ENCODE measurements around the gene MBD5.
"Not testable (repeated sequence)": the region's sequence is repeated elsewhere in the genome, so short reads cannot be mapped to it uniquely, and the experiment has no call there.

MBD5 gene

DNA sequence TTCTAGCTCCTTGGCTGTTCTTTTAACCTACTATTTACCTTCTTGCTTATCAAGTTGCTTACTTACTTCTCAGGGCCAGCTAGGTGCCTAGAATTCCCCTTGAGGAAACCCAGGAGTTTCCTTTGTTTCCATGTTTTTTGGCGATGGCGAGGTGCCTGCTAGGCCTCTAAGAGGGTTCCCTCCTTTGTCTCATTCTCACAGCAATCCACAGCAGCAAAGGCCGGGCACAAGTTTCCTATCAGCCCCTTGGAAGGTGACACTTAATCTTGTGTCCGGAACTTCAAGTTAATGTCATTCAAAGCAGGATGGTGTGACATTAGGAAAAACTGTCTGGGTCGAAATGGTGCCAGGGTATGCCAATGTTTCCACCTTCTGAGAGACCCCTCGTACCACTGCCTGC, 521.7 kb downstream of the MBD5 start:
- no peak overlapping the region for H3K4me3 ChIP-seq (ENCODE audit: low read depth, low read length)
- no peak overlapping the region for H3K27ac ChIP-seq (ENCODE audit: low read depth, low read length)
- no peaks in the 10 kb centered on the region for H3K27me3 ChIP-seq (ENCODE audit: control insufficient read depth, insufficient read depth, low read length)
- no peaks in the 10 kb centered on the region for H3K4me1 ChIP-seq (ENCODE audit: control insufficient read depth, insufficient read depth, low read length)
- H3K9ac ChIP-seq (ENCODE audit: low read length), result no peak overlapping the region
- no peaks in the 10 kb centered on the region for H3K36me3 ChIP-seq (ENCODE audit: control insufficient read depth, insufficient read depth, low read length)
- no peaks in the 10 kb centered on the region for H3K9me3 ChIP-seq (ENCODE audit: control insufficient read depth, insufficient read depth, low read depth, low read length)

DNA sequence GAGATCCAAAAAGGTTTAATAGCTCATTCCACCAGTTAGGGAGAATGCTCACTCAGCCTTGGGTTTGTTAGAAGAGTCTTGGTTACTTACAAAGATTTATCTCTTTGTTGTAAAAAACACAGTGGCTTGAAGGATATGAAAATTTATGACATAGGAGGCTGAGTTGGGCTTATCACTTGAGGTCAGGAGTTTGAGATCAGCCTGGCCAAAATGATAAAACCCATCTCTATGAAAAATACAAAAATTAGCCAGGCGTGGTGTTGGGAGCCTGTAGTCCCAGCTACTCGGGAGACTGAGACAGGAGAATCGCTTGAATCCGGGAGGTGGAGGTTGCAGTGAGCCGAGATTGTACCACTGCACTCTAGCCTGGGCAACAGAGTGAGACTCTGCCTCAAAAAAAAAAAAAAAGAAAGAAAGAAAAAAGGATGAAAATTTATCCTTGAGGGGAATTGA, 522.2 kb downstream of the MBD5 start:
- H3K4me3 ChIP-seq (ENCODE audit: low read depth, low read length); H3K27ac ChIP-seq (ENCODE audit: low read depth, low read length); H3K9me3 ChIP-seq (ENCODE audit: control insufficient read depth, insufficient read depth, low read depth, low read length); H3K9ac ChIP-seq (ENCODE audit: low read length); H3K36me3 ChIP-seq (ENCODE audit: control insufficient read depth, insufficient read depth, low read length); H3K27me3 ChIP-seq (ENCODE audit: control insufficient read depth, insufficient read depth, low read length); H3K4me1 ChIP-seq (ENCODE audit: control insufficient read depth, insufficient read depth, low read length): not testable (repeated sequence)

DNA sequence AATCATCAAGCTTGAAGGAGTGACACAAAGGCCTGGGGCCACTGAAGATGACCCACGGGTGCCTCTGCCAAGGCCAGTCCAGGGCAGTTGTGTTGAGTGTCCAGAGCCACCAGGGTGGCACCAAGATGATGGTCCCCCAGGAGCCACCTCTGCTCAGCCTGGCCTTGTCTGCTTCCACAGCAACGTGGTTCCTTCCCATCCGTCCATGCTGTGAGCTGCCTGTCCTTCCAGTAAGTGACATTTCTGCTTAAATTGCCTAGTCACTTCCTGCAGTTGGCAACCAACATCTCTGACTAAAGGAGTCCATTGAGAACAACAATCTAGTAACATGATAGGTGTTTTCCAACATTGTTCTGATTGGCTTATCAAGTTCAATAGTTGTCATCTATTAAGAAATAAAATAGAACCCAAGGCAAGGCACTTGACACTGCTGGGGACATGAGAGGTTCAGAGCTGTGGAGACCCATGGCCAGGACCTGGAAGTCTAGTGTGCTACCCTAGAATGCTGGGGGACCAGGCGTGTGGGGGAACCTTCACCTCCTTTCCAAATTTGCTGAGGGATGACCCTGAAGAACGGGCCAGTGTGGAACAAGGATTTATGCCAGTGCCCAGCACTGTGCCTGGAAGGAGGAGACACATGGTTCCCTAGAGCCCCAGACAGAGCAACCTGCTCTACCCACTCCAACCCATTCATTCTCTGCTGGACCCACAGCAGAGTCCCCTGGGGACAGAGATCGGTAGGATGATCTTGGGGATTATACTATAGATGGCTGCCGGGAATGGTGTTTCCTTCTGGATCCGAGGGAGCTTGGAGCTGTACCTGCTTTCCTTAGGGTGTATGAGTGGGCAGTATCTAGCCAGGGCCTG, 524.7 kb downstream of the MBD5 start:
- Histone ChIP-seq H3K36me3 (ENCODE audit: control insufficient read depth, insufficient read depth, low read length) (no peaks in the 10 kb centered on the region), H3K4me1 (ENCODE audit: control insufficient read depth, insufficient read depth, low read length) (no peaks in the 10 kb centered on the region), H3K4me3 (ENCODE audit: low read depth, low read length) (no peak overlapping the region), H3K27me3 (ENCODE audit: control insufficient read depth, insufficient read depth, low read length) (no peaks in the 10 kb centered on the region), H3K27ac (ENCODE audit: low read depth, low read length) (no peak overlapping the region), H3K9ac (ENCODE audit: low read length) (no peak overlapping the region), H3K9me3 (ENCODE audit: control insufficient read depth, insufficient read depth, low read depth, low read length) (no peaks in the 10 kb centered on the region)

DNA sequence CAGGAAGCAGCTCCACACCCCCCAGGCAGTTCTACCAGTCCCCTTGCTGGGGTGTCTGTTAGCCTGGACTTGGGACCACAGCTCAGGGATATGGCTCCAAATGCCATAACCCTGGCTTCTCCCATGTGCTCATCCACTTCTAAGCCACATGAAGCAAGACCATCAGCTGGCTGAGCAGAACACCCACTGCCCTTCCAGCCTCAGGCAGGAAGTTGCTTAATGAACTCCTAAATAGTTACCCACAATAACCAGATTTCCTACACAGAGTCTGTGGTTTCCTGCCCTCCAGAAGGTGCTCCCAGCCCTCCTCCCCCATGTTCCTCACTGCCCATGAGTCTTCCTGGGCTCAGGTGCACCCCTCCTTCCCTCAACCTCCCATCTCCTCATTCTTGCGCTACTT, 525.4 kb downstream of the MBD5 start:
- H3K4me3 ChIP-seq (ENCODE audit: low read depth, low read length), result no peak overlapping the region
- H3K27me3 ChIP-seq (ENCODE audit: control insufficient read depth, insufficient read depth, low read length), result no peaks in the 10 kb centered on the region
- H3K9me3 ChIP-seq (ENCODE audit: control insufficient read depth, insufficient read depth, low read depth, low read length), result no peaks in the 10 kb centered on the region
- no peaks in the 10 kb centered on the region for H3K4me1 ChIP-seq (ENCODE audit: control insufficient read depth, insufficient read depth, low read length)
- no peaks in the 10 kb centered on the region for H3K36me3 ChIP-seq (ENCODE audit: control insufficient read depth, insufficient read depth, low read length)
- no peak overlapping the region for H3K9ac ChIP-seq (ENCODE audit: low read length)
- H3K27ac ChIP-seq (ENCODE audit: low read depth, low read length), result no peak overlapping the region

DNA sequence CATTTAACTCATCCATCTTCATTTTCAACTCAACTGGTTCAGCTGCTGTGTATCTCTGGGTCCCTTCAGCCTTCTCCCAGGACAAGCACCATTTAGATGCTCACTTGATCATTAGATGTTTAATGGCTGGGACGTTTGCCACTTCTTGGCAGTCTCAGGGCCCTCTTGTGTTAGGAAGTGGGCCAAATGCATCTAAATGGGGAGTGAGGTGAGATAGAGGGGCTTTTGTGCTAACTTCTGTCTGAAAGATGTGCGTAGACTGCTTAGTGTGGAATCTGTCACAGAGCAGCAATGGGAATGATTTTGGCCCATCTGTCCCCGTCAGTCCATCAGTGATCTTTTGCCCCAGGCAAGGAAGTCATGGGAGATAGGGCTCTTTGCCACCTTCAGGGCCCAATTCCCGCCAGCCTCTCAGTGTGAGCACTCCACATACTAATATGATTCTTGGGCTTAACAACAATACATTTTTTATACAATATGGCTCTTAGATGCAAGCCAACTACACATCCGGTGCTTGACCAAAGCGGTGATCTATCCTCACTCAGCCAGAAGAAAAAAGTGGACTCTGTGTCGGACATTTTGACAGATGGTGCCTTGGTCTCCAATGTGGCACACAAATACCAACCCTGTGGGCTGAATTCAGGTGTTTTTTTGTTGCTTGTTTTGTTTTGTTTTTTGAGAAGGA, 528.0 kb downstream of the MBD5 start:
- no peak overlapping the region for H3K9ac ChIP-seq (ENCODE audit: low read length)
- no peaks in the 10 kb centered on the region for H3K36me3 ChIP-seq (ENCODE audit: control insufficient read depth, insufficient read depth, low read length)
- H3K27me3 ChIP-seq (ENCODE audit: control insufficient read depth, insufficient read depth, low read length), result 0 out of 2 replicates have a peak, but pooled peaks cover 2% of the 10 kb centered on the region
- H3K4me3 ChIP-seq (ENCODE audit: low read depth, low read length), result no peak overlapping the region
- H3K9me3 ChIP-seq (ENCODE audit: control insufficient read depth, insufficient read depth, low read depth, low read length), result no peaks in the 10 kb centered on the region
- H3K27ac ChIP-seq (ENCODE audit: low read depth, low read length), result no peak overlapping the region
- peaks cover 5% of the 10 kb centered on the region for H3K4me1 ChIP-seq (ENCODE audit: control insufficient read depth, insufficient read depth, low read length)

DNA sequence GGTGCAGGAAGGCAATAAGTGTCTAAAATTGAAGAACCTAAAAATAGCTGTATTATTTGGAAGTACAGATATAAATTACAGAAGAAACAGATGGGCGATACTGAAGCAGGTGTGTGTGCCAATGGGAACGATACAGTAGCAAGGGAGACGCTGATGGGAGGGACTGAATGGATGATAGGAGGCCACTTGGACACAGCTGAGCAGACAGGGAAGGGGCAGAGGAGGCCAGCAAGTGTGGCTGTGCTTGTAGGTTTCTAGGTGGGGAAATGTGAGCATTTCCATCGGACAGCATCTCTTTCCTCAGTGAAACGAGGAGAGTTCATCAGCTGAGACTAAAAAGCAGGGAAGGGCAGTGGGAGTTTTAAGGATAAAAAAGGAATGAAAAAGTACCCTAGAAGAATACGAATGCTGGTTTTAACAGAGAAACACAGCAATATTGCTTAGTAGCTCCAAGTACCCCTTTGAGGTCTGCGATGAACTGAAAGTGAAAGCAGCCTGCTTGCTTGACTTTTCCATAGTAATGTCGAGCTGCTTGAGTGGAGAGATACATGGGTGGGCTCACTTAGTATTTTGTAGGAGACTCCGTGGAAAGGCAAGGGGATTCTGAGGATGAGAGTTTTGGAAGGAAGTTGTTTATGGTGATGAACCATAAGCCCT, 531.9 kb downstream of the MBD5 start:
- Histone ChIP-seq H3K4me1 (ENCODE audit: control insufficient read depth, insufficient read depth, low read length) (peaks cover 27% of the 10 kb centered on the region), H3K9me3 (ENCODE audit: control insufficient read depth, insufficient read depth, low read depth, low read length) (0 out of 2 replicates have a peak, but pooled peaks cover 2% of the 10 kb centered on the region), H3K27me3 (ENCODE audit: control insufficient read depth, insufficient read depth, low read length) (0 out of 2 replicates have a peak, but pooled peaks cover 2% of the 10 kb centered on the region), H3K27ac (ENCODE audit: low read depth, low read length) (no peak overlapping the region), H3K9ac (ENCODE audit: low read length) (no peak overlapping the region), H3K36me3 (ENCODE audit: control insufficient read depth, insufficient read depth, low read length) (no peaks in the 10 kb centered on the region), H3K4me3 (ENCODE audit: low read depth, low read length) (no peak overlapping the region)

DNA sequence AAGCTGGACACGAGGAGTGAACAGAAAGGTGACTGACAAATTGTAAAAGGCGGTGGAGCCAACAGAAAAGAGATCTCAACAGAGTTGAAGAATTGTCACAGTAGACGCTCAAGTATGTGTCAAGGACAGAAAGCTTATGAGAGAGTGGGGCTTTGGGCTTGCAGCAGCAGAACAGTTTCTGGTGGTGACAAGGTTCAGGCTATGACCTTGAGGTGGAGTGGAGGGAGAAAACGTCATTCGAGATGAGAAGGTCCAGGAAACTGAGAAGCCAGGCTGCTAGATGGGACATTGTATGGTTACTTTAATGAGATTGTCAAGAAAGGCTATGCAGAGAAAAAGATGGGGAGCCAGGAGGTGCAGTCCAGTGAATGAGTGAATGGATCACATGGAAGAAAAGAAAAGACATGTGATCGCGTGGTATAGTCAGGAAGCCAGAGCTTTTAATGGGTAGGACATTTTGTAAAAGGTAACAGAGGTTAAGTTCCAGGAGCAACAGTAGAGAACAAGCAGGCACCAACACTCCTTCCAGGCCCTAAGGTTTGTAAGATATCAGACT, 532.5 kb downstream of the MBD5 start:
- Histone ChIP-seq H3K27me3 (ENCODE audit: control insufficient read depth, insufficient read depth, low read length) (0 out of 2 replicates have a peak, but pooled peaks cover 2% of the 10 kb centered on the region), H3K36me3 (ENCODE audit: control insufficient read depth, insufficient read depth, low read length) (no peaks in the 10 kb centered on the region), H3K9ac (ENCODE audit: low read length) (no peak overlapping the region), H3K9me3 (ENCODE audit: control insufficient read depth, insufficient read depth, low read depth, low read length) (peaks cover 8% of the 10 kb centered on the region), H3K4me1 (ENCODE audit: control insufficient read depth, insufficient read depth, low read length) (peaks cover 27% of the 10 kb centered on the region), H3K27ac (ENCODE audit: low read depth, low read length) (no peak overlapping the region), H3K4me3 (ENCODE audit: low read depth, low read length) (no peak overlapping the region)

DNA sequence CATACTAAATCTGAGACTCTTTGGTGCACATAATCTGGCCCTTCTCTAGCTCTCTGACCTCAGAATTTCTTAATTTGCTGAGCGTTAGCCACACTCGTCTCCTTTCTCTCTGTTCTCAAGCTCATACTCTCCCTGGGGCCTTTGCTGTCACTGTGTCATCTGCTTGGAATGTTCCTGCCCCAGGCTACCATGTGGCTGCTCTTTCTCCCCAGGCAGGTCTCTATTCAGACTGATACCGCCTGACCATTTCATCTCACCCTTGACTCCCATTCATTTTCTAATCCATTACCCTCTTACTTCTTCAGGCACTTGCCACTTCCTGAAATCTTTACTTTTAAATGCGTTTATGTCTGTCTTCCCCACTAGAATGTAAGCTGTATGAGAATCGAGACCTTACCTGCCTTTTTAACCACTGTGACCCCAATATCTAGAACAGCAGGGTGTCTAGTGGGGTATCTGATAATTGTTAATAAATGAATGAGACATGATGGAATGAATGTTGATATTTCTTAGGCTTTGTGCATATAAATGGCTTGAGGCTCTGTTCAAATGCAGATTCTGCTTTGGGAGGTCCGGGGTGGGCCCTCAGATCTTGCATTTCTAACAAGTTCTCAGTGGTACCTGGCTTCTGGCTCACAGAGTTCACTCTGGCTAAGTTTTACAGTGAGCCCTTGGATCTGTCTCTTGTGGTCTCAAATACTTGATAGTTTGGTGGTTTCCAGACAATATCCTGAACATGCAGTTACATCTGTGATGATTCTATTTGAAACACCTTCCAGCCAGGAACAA, 533.8 kb downstream of the MBD5 start:
- Histone ChIP-seq H3K36me3 (ENCODE audit: control insufficient read depth, insufficient read depth, low read length) (no peaks in the 10 kb centered on the region), H3K9me3 (ENCODE audit: control insufficient read depth, insufficient read depth, low read depth, low read length) (peaks cover 10% of the 10 kb centered on the region), H3K27ac (ENCODE audit: low read depth, low read length) (peak overlapping the region; percentile 22; the same call in 1 of the 2 replicates), H3K9ac (ENCODE audit: low read length) (peak overlapping the region; percentile 35), H3K4me1 (ENCODE audit: control insufficient read depth, insufficient read depth, low read length) (peaks cover 27% of the 10 kb centered on the region), H3K27me3 (ENCODE audit: control insufficient read depth, insufficient read depth, low read length) (0 out of 2 replicates have a peak, but pooled peaks cover 2% of the 10 kb centered on the region), H3K4me3 (ENCODE audit: low read depth, low read length) (peak overlapping the region; percentile 13)

DNA sequence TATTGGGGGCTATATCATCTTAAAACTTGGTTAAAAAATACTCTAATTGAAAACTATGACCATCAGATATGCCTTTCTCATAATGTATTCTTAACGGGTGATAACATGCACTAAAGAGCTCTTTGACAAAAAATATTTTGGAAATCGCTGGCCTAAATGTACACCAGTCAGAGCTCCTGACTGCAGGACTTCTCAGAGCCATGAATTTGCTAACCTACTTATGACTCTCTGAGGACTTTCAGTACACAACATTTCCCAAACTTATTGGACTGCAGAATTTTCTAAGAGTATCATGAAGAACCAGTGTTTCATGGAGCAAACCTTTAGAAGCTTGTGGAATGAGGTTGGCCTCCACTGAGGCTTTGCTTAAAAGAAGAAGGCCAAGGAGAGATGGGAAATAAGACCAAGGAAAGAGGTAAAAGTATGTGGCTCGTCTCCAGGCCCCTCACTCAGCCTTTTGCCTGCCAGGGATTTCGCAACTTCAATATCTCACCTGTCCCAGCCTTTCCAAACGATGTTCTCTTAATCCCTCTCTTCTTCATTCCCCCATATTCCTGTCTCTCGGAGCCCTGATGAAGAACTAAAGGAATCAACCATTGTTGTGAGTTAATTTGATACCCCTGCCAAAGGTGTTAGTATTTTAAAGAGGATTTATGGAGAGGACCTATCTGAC, 534.9 kb downstream of the MBD5 start:
- Histone ChIP-seq H3K27ac (ENCODE audit: low read depth, low read length) (no peak overlapping the region), H3K9ac (ENCODE audit: low read length) (no peak overlapping the region)

More for the DNA sequence above, 534.9 kb downstream of the MBD5 start:
- no peaks in the 10 kb centered on the region for H3K36me3 ChIP-seq (ENCODE audit: control insufficient read depth, insufficient read depth, low read length)
- H3K27me3 ChIP-seq (ENCODE audit: control insufficient read depth, insufficient read depth, low read length), result 0 out of 2 replicates have a peak, but pooled peaks cover 2% of the 10 kb centered on the region
- H3K4me3 ChIP-seq (ENCODE audit: low read depth, low read length), result no peak overlapping the region
- H3K9me3 ChIP-seq (ENCODE audit: control insufficient read depth, insufficient read depth, low read depth, low read length), result peaks cover 10% of the 10 kb centered on the region
- H3K4me1 ChIP-seq (ENCODE audit: control insufficient read depth, insufficient read depth, low read length), result peaks cover 31% of the 10 kb centered on the region
